GM12873 (cell line): Measurements from ENCODE around the gene PLGLB2.
"Not testable (repeated sequence)": the region's sequence is repeated elsewhere in the genome, so short reads cannot be mapped to it uniquely, and the experiment has no call there.

ENCODE experiments used
- CTCF ChIP-seq: IDR thresholded peaks from 2 replicates; pipeline ENCODE4 v1.5.1; 2012; ENCODE audit warnings: low read depth, mild to moderate bottlenecking, moderate library complexity, low read length, control low read depth; ENCODE audit not compliant: insufficient read depth; ENCODE audit errors: missing control alignments

The PLGLB2 gene

GRCh38 chr2:87747791-87748190, at the start of gene PLGLB2:
Gene PLGLB2, plus strand, starts transcription at chr2:87748087. Its CDS starts 67 bp downstream, at chr2:87748154.
- not testable (repeated sequence) for TF ChIP-seq CTCF
